Muscle of leg (tissue), 11 donors: ENCODE measurements around the gene CCDC73. TPM values are rescaled to one million over a fixed set of nuclear protein-coding genes. Genes with fewer than 3 reads are reported as not detected.
A peak's percentile ranks its signal among the peaks of the same experiment; 100 is the strongest.
"Not testable (repeated sequence)": the region's sequence is repeated elsewhere in the genome, so short reads cannot be mapped to it uniquely, and the experiment has no call there.

ENCODE experiments used
- DNase-seq: peaks from one replicate; pipeline ENCODE4 v3.0.0; 2013
- H3K27ac ChIP-seq: one replicate; pipeline ENCODE4 v1.5.1; 2013; ENCODE audit warnings: mild to moderate bottlenecking, low read length, control low read depth
- H3K27me3 ChIP-seq: one replicate; pipeline ENCODE4 v1.6.1; 2013; ENCODE audit warnings: low read length; ENCODE audit not compliant: control insufficient read depth, insufficient read depth
- H3K36me3 ChIP-seq: one replicate; pipeline ENCODE4 v1.6.1; 2013; ENCODE audit warnings: low read length; ENCODE audit not compliant: control insufficient read depth, insufficient read depth
- H3K4me1 ChIP-seq: one replicate; pipeline ENCODE4 v1.6.1; 2013; ENCODE audit warnings: low read length; ENCODE audit not compliant: control insufficient read depth, insufficient read depth
- H3K4me3 ChIP-seq: one replicate; pipeline ENCODE4 v1.5.1; 2013; ENCODE audit warnings: low read length, control low read depth
- H3K9me3 ChIP-seq: replicated peaks from 2 replicates; pipeline ENCODE4 v1.6.1; 2013; ENCODE audit warnings: low read depth, low read length; ENCODE audit not compliant: control insufficient read depth
- WGBS: methylation state at CpG from one replicate; pipeline ENCODE4 v1.1.5; 2013; ENCODE audit warnings: missing lambda C conversion rate; ENCODE audit not compliant: insufficient coverage; 5-methylcytosine and 5-hydroxymethylcytosine counted together
- polyA plus RNA-seq, 8 donors: library from polyadenylated mRNA; unstranded; fragments of 120-200 nt; gene quantifications; one replicate each; pipeline versions ENCODE4 v1.2.1 to v1.2.3, GENCODE V29; 2013; ENCODE audit warnings: inconsistent platforms in 1 of 8, low replicate concordance in 1 of 8; ENCODE audit not compliant: insufficient read length in 8 of 8, insufficient read depth in 1 of 8
- total RNA-seq: library from RNA; stranded (reverse); fragments of 120-200 nt; gene quantifications from one replicate; pipeline ENCODE4 v1.2.4, GENCODE V29; 2013

CCDC73 gene
- total and polyA plus RNA-seq, 9 donors, result 0.02 to 0.42 (median 0.03) TPM; not detected in 5

DNA sequence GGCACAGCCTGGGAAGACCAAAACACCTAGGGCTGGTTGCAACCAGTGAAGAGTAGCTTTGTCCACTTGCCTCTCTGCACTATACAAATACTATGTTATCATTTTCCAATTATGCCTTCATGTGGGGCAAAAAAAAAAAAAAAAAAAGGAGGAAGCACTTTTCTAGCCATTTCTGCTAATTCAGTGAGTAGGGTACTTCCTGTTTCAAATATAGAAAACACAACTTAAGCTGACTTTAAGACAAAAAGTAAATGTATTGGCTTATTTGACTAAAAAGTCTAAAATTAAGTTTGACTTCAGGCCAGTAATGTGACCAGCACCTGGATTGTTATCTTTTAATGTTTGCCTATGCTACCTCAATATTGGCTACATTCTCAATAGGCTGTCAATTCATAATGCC is 15.3 kb downstream of the CCDC73 start:
- Histone ChIP-seq H3K4me1 (no peaks in the 10 kb centered on the region), H3K4me3 (no peak overlapping the region), H3K9me3 (no peaks in the 10 kb centered on the region), H3K36me3 (no peaks in the 10 kb centered on the region), H3K27me3 (no peaks in the 10 kb centered on the region), H3K27ac (no peak overlapping the region)
- DNase-seq, result peak; percentile 21

DNA sequence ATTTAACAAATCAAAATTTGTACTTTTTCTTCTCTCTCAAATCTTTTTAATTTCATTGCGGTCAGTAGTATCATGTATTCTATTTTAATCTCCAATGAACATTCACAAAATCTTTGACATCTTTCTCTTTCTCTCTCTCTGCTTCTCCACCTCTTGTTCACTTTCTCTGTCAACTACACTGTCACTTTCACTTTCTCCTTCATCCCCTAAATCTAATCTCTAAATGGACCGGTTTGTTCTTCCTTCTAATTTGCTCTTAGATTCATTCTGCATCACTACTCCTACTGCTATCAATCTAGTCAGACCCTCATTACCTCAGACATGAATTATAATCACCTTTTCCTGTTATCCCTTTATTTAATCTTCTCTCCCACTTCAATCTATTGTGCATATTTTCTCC is 18.6 kb downstream of the CCDC73 start:
- DNase-seq, result no peak
- no peaks in the 10 kb centered on the region for H3K9me3 ChIP-seq
- WGBS, result 81% methylated on average over 2 of the region's 2 CpGs
- H3K27ac ChIP-seq, result no peak overlapping the region
- H3K27me3 ChIP-seq, result no peaks in the 10 kb centered on the region
- H3K4me3 ChIP-seq, result no peak overlapping the region
- no peaks in the 10 kb centered on the region for H3K4me1 ChIP-seq
- H3K36me3 ChIP-seq, result no peaks in the 10 kb centered on the region

DNA sequence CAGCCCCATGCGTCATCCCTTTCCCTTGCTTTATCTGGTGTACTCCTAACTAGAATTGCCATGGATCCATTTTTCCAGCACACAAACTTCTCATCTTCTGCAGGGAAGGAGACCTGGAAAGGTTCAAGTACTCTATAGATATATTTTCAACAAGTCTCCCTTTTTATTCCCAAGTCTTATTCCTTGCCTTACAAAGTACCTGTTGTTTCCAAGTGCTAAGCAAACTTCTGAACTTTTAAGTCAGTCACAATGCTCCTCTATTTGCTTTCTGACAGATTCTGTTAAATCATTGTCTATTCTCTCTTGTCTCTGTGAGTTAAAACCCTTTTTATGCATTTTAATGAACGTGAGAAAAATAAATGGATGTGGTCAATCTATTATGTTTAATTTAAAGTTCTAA is 20.4 kb downstream of the CCDC73 start:
- H3K36me3 ChIP-seq, result no peaks in the 10 kb centered on the region
- WGBS, result no CpG with 5 or more reads among the region's 2 CpGs
- no peaks in the 10 kb centered on the region for H3K4me1 ChIP-seq
- DNase-seq, result no peak
- no peaks in the 10 kb centered on the region for H3K27me3 ChIP-seq
- H3K4me3 ChIP-seq, result no peak overlapping the region
- no peak overlapping the region for H3K27ac ChIP-seq
- H3K9me3 ChIP-seq, result no peaks in the 10 kb centered on the region

DNA sequence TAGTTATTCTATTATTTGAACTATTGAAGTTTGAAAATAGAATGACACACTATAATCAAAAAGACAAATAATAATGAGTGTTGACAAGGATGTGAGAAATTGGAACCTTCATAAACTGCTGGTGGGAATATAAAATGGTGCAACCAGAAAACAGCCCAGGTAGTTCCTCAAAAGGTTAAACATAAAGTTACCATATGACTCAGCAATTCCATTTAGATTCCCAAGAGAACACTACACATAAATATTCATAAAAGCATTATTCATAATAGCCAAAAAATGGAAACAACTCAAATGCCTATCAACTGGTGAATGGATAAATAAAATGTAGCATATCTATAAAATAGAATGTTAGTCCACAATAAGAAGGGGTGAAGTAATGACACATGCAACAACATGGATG is 21.7 kb downstream of the CCDC73 start:
- H3K4me1 ChIP-seq, result no peaks in the 10 kb centered on the region
- no peak overlapping the region for H3K27ac ChIP-seq
- H3K4me3 ChIP-seq, result no peak overlapping the region
- no peaks in the 10 kb centered on the region for H3K9me3 ChIP-seq
- no peak for DNase-seq
- H3K36me3 ChIP-seq, result no peaks in the 10 kb centered on the region
- no peaks in the 10 kb centered on the region for H3K27me3 ChIP-seq

DNA sequence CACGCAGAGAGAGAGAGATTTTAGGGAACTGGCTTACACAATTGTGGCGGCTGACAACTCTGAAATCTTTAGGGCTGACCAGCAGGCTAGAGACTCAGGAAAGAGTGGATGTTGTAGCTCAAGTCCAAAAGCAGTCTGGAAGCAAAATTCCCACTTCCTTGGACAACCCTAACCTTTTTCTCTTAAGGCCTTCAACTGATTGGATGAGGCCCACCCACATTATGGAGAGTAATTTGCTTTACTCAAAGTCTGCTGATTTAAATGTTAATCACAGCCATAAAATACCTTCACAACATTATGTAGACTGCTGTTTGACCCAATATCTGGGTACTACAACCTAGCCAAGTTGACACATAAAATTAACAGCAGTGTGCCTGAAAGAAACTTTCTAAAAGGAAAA is 32.7 kb downstream of the CCDC73 start:
- not testable (repeated sequence) for H3K27ac ChIP-seq, H3K36me3 ChIP-seq, H3K4me3 ChIP-seq, H3K9me3 ChIP-seq, H3K27me3 ChIP-seq, DNase-seq, H3K4me1 ChIP-seq
- no CpG with 5 or more reads among the region's 2 CpGs for WGBS

DNA sequence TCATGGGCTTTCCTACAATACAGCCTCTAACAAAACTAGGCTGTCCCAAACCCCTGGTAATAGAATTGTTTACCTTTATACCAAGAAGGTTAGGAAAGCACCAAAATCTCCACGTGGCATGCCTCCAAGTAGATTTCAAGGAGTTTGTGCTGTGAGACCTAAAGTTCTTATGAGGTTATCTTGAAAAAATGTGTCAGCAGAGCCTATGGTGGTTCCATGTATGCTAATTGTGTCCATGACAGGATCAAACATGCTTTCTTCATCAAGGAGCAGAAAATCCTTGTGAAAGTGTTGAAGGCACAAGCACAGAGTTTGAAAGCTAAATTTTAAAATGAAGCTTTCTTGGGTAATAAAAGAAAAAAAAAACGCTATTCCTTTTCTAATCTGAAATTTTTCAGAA is 36.2 kb downstream of the CCDC73 start:
- no peak for DNase-seq
- no peaks in the 10 kb centered on the region for H3K4me1 ChIP-seq
- no peaks in the 10 kb centered on the region for H3K9me3 ChIP-seq
- WGBS, result 60% methylated on average over 1 of the region's 2 CpGs
- H3K36me3 ChIP-seq, result no peaks in the 10 kb centered on the region
- no peak overlapping the region for H3K4me3 ChIP-seq
- no peak overlapping the region for H3K27ac ChIP-seq
- H3K27me3 ChIP-seq, result no peaks in the 10 kb centered on the region

DNA sequence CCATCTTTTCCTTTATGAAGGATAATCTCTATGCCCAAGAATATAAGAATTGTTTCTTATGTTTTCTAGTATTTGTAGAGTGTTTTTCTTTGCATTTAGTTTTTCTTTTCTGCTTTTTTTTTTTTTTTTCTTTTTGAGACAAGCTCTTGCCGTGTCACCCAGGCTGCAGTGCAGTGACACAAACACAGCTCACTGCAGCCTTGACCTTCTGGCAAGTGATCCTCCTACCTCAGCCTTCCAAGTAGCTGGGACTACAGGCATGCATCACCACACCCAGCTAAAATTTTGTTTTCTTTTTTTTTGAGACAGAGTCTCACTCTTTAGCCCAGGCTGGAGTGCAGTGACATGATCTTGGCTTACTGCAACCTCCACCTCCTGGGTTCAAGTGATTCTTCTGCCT is 41.3 kb downstream of the CCDC73 start:
- H3K36me3 ChIP-seq, H3K9me3 ChIP-seq, H3K27ac ChIP-seq, H3K27me3 ChIP-seq, DNase-seq, H3K4me3 ChIP-seq, H3K4me1 ChIP-seq: not testable (repeated sequence)
- 57% methylated on average over 1 of the region's 1 CpG for WGBS

DNA sequence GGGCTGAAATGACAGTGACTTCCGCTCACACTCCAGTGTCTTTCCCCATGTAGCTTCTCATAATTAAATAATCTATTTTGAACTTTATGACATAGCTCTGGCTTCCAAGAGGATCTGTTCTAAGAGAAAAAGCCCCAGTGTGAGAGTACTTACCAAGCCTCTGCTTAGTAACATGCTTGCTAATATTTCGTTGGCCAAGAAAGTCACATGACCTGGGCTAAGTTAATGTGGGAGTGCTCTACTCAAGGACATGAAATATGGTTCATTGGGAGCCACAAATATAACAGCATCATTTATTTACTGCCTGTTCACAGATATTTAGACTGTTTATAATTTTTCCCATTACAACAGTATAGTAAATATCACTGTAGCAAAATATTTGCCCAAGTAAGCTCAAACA is 42.5 kb downstream of the CCDC73 start:
- no peak for DNase-seq
- WGBS, result no CpG with 5 or more reads among the region's 2 CpGs

DNA sequence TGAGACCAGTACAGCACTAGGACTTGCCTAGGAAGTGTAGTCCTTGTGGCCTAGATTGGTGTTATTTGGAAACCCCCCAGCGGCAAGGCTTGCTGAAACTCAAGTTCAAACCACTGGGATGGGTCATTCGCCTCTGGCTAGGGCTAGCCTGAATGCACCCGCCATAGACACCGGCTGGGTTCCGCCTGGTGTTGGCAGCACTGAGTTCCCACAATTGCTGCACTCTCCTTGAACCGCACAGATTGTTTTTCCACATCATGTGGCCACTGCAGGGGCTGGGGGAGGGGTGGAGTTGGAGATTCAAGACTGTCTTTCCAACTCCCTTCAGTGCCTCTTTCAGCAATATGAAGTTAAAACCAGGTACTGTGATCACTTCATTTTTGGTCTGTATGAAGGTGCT is 43.1 kb downstream of the CCDC73 start:
- 81% methylated on average over 5 of the region's 6 CpGs for WGBS
- Histone ChIP-seq H3K27ac (no peak overlapping the region), H3K4me1 (no peaks in the 10 kb centered on the region), H3K4me3 (no peak overlapping the region), H3K27me3 (no peaks in the 10 kb centered on the region), H3K36me3 (no peaks in the 10 kb centered on the region), H3K9me3 (peaks cover 2% of the 10 kb centered on the region)
- no peak for DNase-seq

More for the DNA sequence above, 42.5 kb downstream of the CCDC73 start:
- Histone ChIP-seq H3K4me1 (no peaks in the 10 kb centered on the region), H3K27ac (no peak overlapping the region), H3K27me3 (no peaks in the 10 kb centered on the region), H3K4me3 (no peak overlapping the region), H3K9me3 (peaks cover 2% of the 10 kb centered on the region), H3K36me3 (no peaks in the 10 kb centered on the region)

DNA sequence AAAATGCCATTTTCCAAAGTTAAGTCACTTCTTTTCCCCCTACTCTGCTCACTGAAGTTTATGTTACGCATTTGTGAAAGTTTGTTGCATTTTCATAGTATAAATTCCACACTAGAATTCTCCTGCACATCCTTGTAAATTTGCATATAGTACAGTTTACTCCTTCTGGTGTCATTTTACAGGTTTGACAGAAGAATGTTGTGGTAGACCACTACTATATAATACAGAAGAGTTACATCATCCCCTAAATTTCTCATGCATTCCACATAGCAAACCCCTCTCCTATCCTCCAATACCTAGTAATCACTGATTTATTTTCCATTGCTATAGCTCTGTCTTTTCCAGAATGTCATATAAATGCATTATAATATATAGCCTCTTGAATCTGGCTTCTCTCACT is 64.5 kb downstream of the CCDC73 start:
- no peak overlapping the region for H3K4me3 ChIP-seq
- WGBS, result no CpG with 5 or more reads among the region's 1 CpG
- no peaks in the 10 kb centered on the region for H3K36me3 ChIP-seq
- H3K27ac ChIP-seq, result no peak overlapping the region
- no peak for DNase-seq
- no peaks in the 10 kb centered on the region for H3K4me1 ChIP-seq
- no peaks in the 10 kb centered on the region for H3K27me3 ChIP-seq
- peaks cover 9% of the 10 kb centered on the region for H3K9me3 ChIP-seq

DNA sequence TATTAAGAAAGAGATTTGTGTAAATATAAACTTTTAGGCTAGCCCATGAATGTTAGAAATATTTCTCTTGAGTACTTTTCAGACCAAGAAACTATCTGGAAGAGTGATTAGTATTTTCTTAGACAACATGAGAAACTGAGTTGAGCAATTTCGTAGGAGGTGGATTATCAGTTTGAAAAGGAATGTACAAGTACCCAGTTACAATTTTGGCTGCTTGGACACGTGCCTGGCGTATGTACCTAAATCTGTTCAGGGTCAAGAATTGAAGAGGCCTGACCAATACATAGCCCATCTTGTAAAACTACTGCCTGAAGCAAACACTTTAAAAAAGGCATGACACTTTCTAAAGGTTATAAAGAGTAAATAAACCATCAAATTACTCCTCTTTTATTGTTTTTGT is 71.1 kb downstream of the CCDC73 start:
- Histone ChIP-seq H3K4me3 (no peak overlapping the region), H3K36me3 (no peaks in the 10 kb centered on the region), H3K9me3 (no peaks in the 10 kb centered on the region), H3K27ac (no peak overlapping the region), H3K27me3 (no peaks in the 10 kb centered on the region), H3K4me1 (no peaks in the 10 kb centered on the region)
- no CpG with 5 or more reads among the region's 3 CpGs for WGBS
- no peak for DNase-seq
